H9 (cell line): ENCODE results near the gene YIPF5. TPM values are rescaled to one million over a fixed set of nuclear protein-coding genes. Genes with fewer than 3 reads are reported as not detected.

Experiments used
- DNase-seq: peaks from one replicate; pipeline ENCODE4 v3.0.0-alpha.2; 2017
- H2AFZ ChIP-seq: one replicate; pipeline ENCODE4 v1.6.1; 2013; ENCODE audit warnings: mild to moderate bottlenecking, low read length, control low read depth, moderate library complexity
- H2AK5ac ChIP-seq: 2 replicates; pipeline ENCODE4 v1.6.1; 2013; ENCODE audit warnings: low read length, control low read depth, mixed read lengths; ENCODE audit not compliant: insufficient read length
- H2BK120ac ChIP-seq: one replicate; pipeline ENCODE4 v1.6.1; 2013; ENCODE audit warnings: low read depth, mild to moderate bottlenecking, low read length, control low read depth, inconsistent platforms; ENCODE audit not compliant: poor library complexity, severe bottlenecking
- H2BK12ac ChIP-seq: 2 replicates; pipeline ENCODE4 v1.6.1; 2013; ENCODE audit warnings: low read length, control low read depth, mixed read lengths, low read depth; ENCODE audit not compliant: insufficient read length
- H2BK15ac ChIP-seq: 2 replicates; pipeline ENCODE4 v1.6.1; 2013; ENCODE audit warnings: low read depth, low read length, control low read depth
- H2BK20ac ChIP-seq: one replicate; pipeline ENCODE4 v1.6.1; 2013; ENCODE audit warnings: low read depth, mild to moderate bottlenecking, low read length, control low read depth, inconsistent platforms; ENCODE audit not compliant: poor library complexity, severe bottlenecking
- H2BK5ac ChIP-seq: 2 replicates; pipeline ENCODE4 v1.6.1; 2013; ENCODE audit warnings: low read length, control low read depth, mixed read lengths; ENCODE audit not compliant: insufficient read length
- H3K14ac ChIP-seq: 2 replicates; pipeline ENCODE4 v1.6.1; 2013; ENCODE audit warnings: low read length, control low read depth; ENCODE audit not compliant: insufficient read depth
- H3K18ac ChIP-seq: 2 replicates; pipeline ENCODE4 v1.6.1; 2013; ENCODE audit warnings: low read depth, mild to moderate bottlenecking, mixed read lengths, low read length, control low read depth; ENCODE audit not compliant: insufficient read length
- H3K23ac ChIP-seq: 2 replicates; pipeline ENCODE4 v1.6.1; 2013; ENCODE audit warnings: low read length, control low read depth, mixed read lengths, low read depth; ENCODE audit not compliant: insufficient read length
- H3K23me2 ChIP-seq: 2 replicates; pipeline ENCODE4 v1.6.1; 2013; ENCODE audit warnings: low read depth, mild to moderate bottlenecking, mixed read lengths, low read length, control low read depth; ENCODE audit not compliant: insufficient read length, poor library complexity, severe bottlenecking
- H3K27ac ChIP-seq: 2 replicates; pipeline ENCODE4 v1.5.1; 2013; ENCODE audit warnings: low read length, control low read depth, mixed read lengths, low read depth; ENCODE audit not compliant: insufficient read length
- H3K27me3 ChIP-seq: 2 replicates; pipeline ENCODE4 v1.6.1; 2013; ENCODE audit warnings: low read length, control low read depth, inconsistent platforms; ENCODE audit not compliant: insufficient read depth
- H3K4ac ChIP-seq: 2 replicates; pipeline ENCODE4 v1.6.1; 2013; ENCODE audit warnings: low read depth, mild to moderate bottlenecking, control low read depth, inconsistent platforms, low read length, moderate library complexity
- H3K4me1 ChIP-seq: 2 replicates; pipeline ENCODE4 v1.6.1; 2013; ENCODE audit warnings: low read length, control low read depth, inconsistent platforms; ENCODE audit not compliant: insufficient read depth
- H3K4me2 ChIP-seq: 2 replicates; pipeline ENCODE4 v1.6.1; 2013; ENCODE audit warnings: low read length, control low read depth, mixed read lengths; ENCODE audit not compliant: insufficient read length, insufficient read depth
- H3K56ac ChIP-seq: 2 replicates; pipeline ENCODE4 v1.6.1; 2013; ENCODE audit warnings: low read depth, mild to moderate bottlenecking, mixed read lengths, low read length, control low read depth; ENCODE audit not compliant: insufficient read length
- H3K79me1 ChIP-seq: 2 replicates; pipeline ENCODE4 v1.6.1; 2013; ENCODE audit warnings: low read depth, mild to moderate bottlenecking, moderate library complexity, low read length, control low read depth, inconsistent platforms; ENCODE audit not compliant: insufficient read depth, poor library complexity, severe bottlenecking
- H3K79me2 ChIP-seq: 2 replicates; pipeline ENCODE4 v1.6.1; 2013; ENCODE audit warnings: low read length, control low read depth, inconsistent platforms; ENCODE audit not compliant: insufficient read depth
- H3K9ac ChIP-seq: 2 replicates; pipeline ENCODE4 v1.6.1; 2013; ENCODE audit warnings: low read length, control low read depth, mixed read lengths; ENCODE audit not compliant: insufficient read length; ENCODE audit errors: extremely low read depth
- H3K9me3 ChIP-seq: one replicate; pipeline ENCODE4 v1.6.1; 2013; ENCODE audit warnings: low read depth, low read length, inconsistent platforms; ENCODE audit not compliant: control insufficient read depth
- H3T11ph ChIP-seq: one replicate; pipeline ENCODE4 v1.6.1; 2013; ENCODE audit warnings: mild to moderate bottlenecking, low read length, control low read depth, inconsistent platforms
- H4K20me1 ChIP-seq: one replicate; pipeline ENCODE4 v1.6.1; 2013; ENCODE audit not compliant: control insufficient read depth, insufficient read length, insufficient read depth
- H4K5ac ChIP-seq: 2 replicates; pipeline ENCODE4 v1.6.1; 2013; ENCODE audit warnings: low read depth, mild to moderate bottlenecking, mixed read lengths, low read length, control low read depth; ENCODE audit not compliant: insufficient read length
- H4K8ac ChIP-seq: replicated peaks from 2 replicates; pipeline ENCODE4 v1.6.1; 2013; ENCODE audit warnings: low read length, control low read depth, mixed read lengths, low read depth; ENCODE audit not compliant: insufficient read length
- H4K91ac ChIP-seq: 2 replicates; pipeline ENCODE4 v1.6.1; 2013; ENCODE audit warnings: low read depth, mild to moderate bottlenecking, moderate library complexity, mixed read lengths, low read length, control low read depth; ENCODE audit not compliant: insufficient read length
- H3K27ac Mint-ChIP-seq, 3 experiments: 2 replicates in 2 of 3; 3 replicates in 1 of 3; pipeline ENCODE4 v1.8.0; 2020 to 2021; ENCODE audit warnings: mixed read lengths in 3 of 3, mild to moderate bottlenecking in 1 of 3, moderate library complexity in 1 of 3
- H3K27me3 Mint-ChIP-seq: 2 replicates; pipeline ENCODE4 v1.8.0; 2021; ENCODE audit warnings: low read depth, mild to moderate bottlenecking, moderate library complexity, mixed read lengths
- H3K36me3 Mint-ChIP-seq, 3 experiments: 2 replicates in 2 of 3; 3 replicates in 1 of 3; pipeline ENCODE4 v1.8.0; 2020 to 2021; ENCODE audit warnings: low read depth in 3 of 3, mixed read lengths in 3 of 3; ENCODE audit not compliant: insufficient read depth in 1 of 3
- H3K4me1 Mint-ChIP-seq, 2 experiments: 2 replicates each; pipeline ENCODE4 v1.8.0; 2020; ENCODE audit warnings: mixed read lengths in 2 of 2
- H3K4me3 Mint-ChIP-seq, 2 experiments: 2 replicates in 1 of 2; 3 replicates in 1 of 2; pipeline ENCODE4 v1.8.0; 2020 to 2021; ENCODE audit warnings: mild to moderate bottlenecking in 2 of 2, mixed read lengths in 2 of 2, moderate library complexity in 1 of 2
- H3K9me3 Mint-ChIP-seq, 2 experiments: 2 replicates in 1 of 2; 3 replicates in 1 of 2; pipeline ENCODE4 v1.8.0; 2020; ENCODE audit warnings: mild to moderate bottlenecking in 2 of 2, mixed read lengths in 2 of 2, moderate library complexity in 1 of 2
- WGBS: extraction: QIAGEN DNeasy Blood & Tissue Kit; methylation state at CpG from one replicate; pipeline ENCODE4 v1.1.7; 2013; ENCODE audit warnings: missing lambda C conversion rate, low lambda C conversion rate, mixed read lengths; ENCODE audit not compliant: insufficient read length; ENCODE audit errors: extremely low coverage; 5-methylcytosine and 5-hydroxymethylcytosine counted together
- total RNA-seq: library from RNA; stranded (reverse); gene quantifications from 2 replicates; pipeline ENCODE4 v1.2.1, GENCODE V29; 2021
- TF ChIP-seq, protein P1 (sequence below): fragments of 200-600 bp; sonication (generic); conservative IDR thresholded peaks from 3 replicates; pipeline ENCODE4 v1.8.0; 2021; ENCODE audit warnings: antibody characterized with exemption, mild to moderate bottlenecking

The YIPF5 gene
- total RNA-seq, 1 experiment from 2014 or later: 44.6 TPM

DNA sequence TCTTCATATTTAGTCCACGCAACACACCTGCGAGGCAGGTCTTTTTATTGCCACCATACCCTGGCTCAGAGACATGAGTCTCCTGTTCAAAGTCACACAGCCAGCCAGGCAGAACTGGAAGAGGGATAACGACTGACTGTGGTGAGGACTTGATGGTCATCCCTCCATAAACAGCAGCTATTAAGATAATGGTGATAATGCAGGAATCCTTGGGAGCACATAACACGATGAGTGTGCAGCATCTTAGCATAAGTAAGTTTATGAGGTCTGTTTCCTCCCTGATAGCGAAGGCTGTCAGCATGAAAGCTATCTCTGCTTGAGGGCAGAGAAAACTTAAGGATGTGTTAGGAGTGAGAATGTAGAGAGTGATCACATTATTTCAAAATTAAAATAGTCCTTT, 31.1 kb upstream of the YIPF5 start:
- Histone ChIP-seq H3K23ac (no peak overlapping the region), H3K79me1 (no peaks in the 10 kb centered on the region), H2BK15ac (no peak overlapping the region), H2BK12ac (no peak overlapping the region), H3K23me2 (peaks cover 5% of the 10 kb centered on the region), H2BK5ac (no peak overlapping the region), H3K14ac (no peak overlapping the region), H4K91ac (no peak overlapping the region), H3K56ac (no peak overlapping the region), H3K4ac (no peak overlapping the region), H3K9me3 (no peaks in the 10 kb centered on the region), H3K4me1 (no peaks in the 10 kb centered on the region), H3K79me2 (no peaks in the 10 kb centered on the region), H3K4me2 (no peak overlapping the region), H4K20me1 (no peaks in the 10 kb centered on the region), H3K18ac (no peak overlapping the region), H3T11ph (no peak overlapping the region), H3K27ac (no peak overlapping the region), H3K9ac (no peak overlapping the region), H4K5ac (no peak overlapping the region), H2BK120ac (no peak overlapping the region), H3K27me3 (no peaks in the 10 kb centered on the region; the same call in 1 of the 2 replicates), H2AFZ (no peak overlapping the region), H2AK5ac (no peak overlapping the region), H4K8ac (no peak overlapping the region), H2BK20ac (no peak overlapping the region)
- peaks cover 24% of the 10 kb centered on the region for H3K27me3 Mint-ChIP-seq
- no peak for DNase-seq
- no peaks in the 10 kb centered on the region for H3K36me3 Mint-ChIP-seq
- H3K9me3 Mint-ChIP-seq: no peaks in the 10 kb centered on the region; a peak in 1 of 5 replicates
- H3K4me1 Mint-ChIP-seq: peaks cover 12 to 16% of the 10 kb centered on the region in 2 experiments
- H3K4me3 Mint-ChIP-seq: no peak overlapping the region
- H3K27ac Mint-ChIP-seq: no peak overlapping the region
- WGBS: no CpG with 5 or more reads among the region's 5 CpGs
- TF ChIP-seq, protein P1, sequence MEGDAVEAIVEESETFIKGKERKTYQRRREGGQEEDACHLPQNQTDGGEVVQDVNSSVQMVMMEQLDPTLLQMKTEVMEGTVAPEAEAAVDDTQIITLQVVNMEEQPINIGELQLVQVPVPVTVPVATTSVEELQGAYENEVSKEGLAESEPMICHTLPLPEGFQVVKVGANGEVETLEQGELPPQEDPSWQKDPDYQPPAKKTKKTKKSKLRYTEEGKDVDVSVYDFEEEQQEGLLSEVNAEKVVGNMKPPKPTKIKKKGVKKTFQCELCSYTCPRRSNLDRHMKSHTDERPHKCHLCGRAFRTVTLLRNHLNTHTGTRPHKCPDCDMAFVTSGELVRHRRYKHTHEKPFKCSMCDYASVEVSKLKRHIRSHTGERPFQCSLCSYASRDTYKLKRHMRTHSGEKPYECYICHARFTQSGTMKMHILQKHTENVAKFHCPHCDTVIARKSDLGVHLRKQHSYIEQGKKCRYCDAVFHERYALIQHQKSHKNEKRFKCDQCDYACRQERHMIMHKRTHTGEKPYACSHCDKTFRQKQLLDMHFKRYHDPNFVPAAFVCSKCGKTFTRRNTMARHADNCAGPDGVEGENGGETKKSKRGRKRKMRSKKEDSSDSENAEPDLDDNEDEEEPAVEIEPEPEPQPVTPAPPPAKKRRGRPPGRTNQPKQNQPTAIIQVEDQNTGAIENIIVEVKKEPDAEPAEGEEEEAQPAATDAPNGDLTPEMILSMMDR: no peak
